HCT116 (cell line): ENCODE data around the gene KDM5C. TPM values are rescaled to one million over a fixed set of nuclear protein-coding genes. Genes with fewer than 3 reads are reported as not detected.

Source experiments
- ATAC-seq: fragments of 200-7000 bp; cut with Tn5 transposase; 2 replicates; pipeline ENCODE4 v1.9.1; 2020; ENCODE audit warnings: mild to moderate bottlenecking, moderate library complexity
- BruUV-seq: library from RNA; stranded (reverse); fragments of 400-500 nt; replicated peaks from 2 replicates; lab custom pipeline; 2021; lab: Mats Ljungman, UMichigan
- CTCF ChIA-PET: fragments of 300-600 bp; sonication (Branson Sonifier 250); formaldehyde crosslinking; loops from one replicate; lab custom pipeline; 2021; ENCODE audit warnings: antibody characterized with exemption; lab: Charles Lee
- POLR2A ChIA-PET: fragments of 300-600, 350-600 bp; sonication (Branson Sonifier 250); formaldehyde crosslinking; loops from one replicate; lab custom pipeline; 2021; ENCODE audit warnings: antibody characterized with exemption; lab: Charles Lee
- RAD21 ChIA-PET, 2 experiments: fragments of 300-600 bp; sonication (Branson Sonifier 250); formaldehyde crosslinking; loops; one replicate each; lab custom pipeline; 2023; ENCODE audit warnings: low total read pairs in 2 of 2; ENCODE audit not compliant: uncharacterized antibody in 2 of 2, unreplicated experiment in 2 of 2, low non-redundant PET in 1 of 2; lab: Charles Lee
- DNase-seq: peaks from one replicate; pipeline ENCODE4 v3.0.0-alpha.2; 2010; ENCODE audit warnings: low read depth, low spot score
- H2AFZ ChIP-seq: fragments of 200-600 bp; shearing (Covaris generic), sonication (generic); 2 replicates; pipeline ENCODE4 v1.6.1; 2017; ENCODE audit warnings: low read depth, mixed run types, mixed read lengths, antibody characterized with exemption, low read length; ENCODE audit not compliant: poor library complexity, severe bottlenecking
- H3K27ac ChIP-seq: 2 replicates; pipeline ENCODE4 v1.5.1; 2012; ENCODE audit warnings: low read depth, low read length
- H3K27me3 ChIP-seq: fragments of 200-600 bp; sonication (generic); 2 replicates; pipeline ENCODE4 v1.6.1; 2016; ENCODE audit warnings: mixed run types, low read length, mixed read lengths; ENCODE audit not compliant: insufficient read depth
- H3K36me3 ChIP-seq, 2 experiments: fragments of 200-500 bp in 1 of 2; fragments of 200-600 bp in 1 of 2; sonication (Bioruptor generic) in 1 of 2; sonication (generic) in 1 of 2; 2 replicates each; pipeline versions ENCODE4 v1.5.1 to v1.6.1; 2014 to 2016; ENCODE audit warnings: low read length in 2 of 2, inconsistent platforms in 1 of 2, mixed read lengths in 1 of 2, mixed run types in 1 of 2; ENCODE audit not compliant: insufficient read depth in 2 of 2, control insufficient read depth in 1 of 2
- H3K4me1 ChIP-seq, 2 experiments: fragments of 200-600 bp in 1 of 2; sonication (generic) in 1 of 2; 2 replicates each; pipeline versions ENCODE4 v1.5.1 to v1.6.1; 2012 to 2017; ENCODE audit warnings: low read length in 2 of 2, inconsistent platforms in 1 of 2, mild to moderate bottlenecking in 1 of 2, mixed read lengths in 1 of 2, mixed run types in 1 of 2, moderate library complexity in 1 of 2; ENCODE audit not compliant: insufficient read depth in 2 of 2, control insufficient read depth in 1 of 2
- H3K4me2 ChIP-seq: fragments of 200-600 bp; sonication (generic); 2 replicates; pipeline ENCODE4 v1.6.1; 2017; ENCODE audit warnings: mixed run types, low read length, mixed read lengths
- H3K4me3 ChIP-seq, 2 experiments: fragments of 200-600 bp in 1 of 2; sonication (generic) in 1 of 2; replicated peaks in 1 of 2; 2 replicates each; pipeline ENCODE4 v1.5.1; 2011 to 2016; ENCODE audit warnings: low read length in 2 of 2, control low read depth in 1 of 2, low read depth in 1 of 2, mild to moderate bottlenecking in 1 of 2, mixed read lengths in 1 of 2, mixed run types in 1 of 2
- H3K79me2 ChIP-seq: fragments of 200-600 bp; sonication (generic); 2 replicates; pipeline ENCODE4 v1.6.1; 2017; ENCODE audit warnings: mild to moderate bottlenecking, mixed run types, low read length, moderate library complexity, mixed read lengths; ENCODE audit not compliant: insufficient read depth
- H3K9ac ChIP-seq: fragments of 200-600 bp; sonication (generic); 2 replicates; pipeline ENCODE4 v1.6.1; 2016; ENCODE audit warnings: low read length, mixed read lengths
- H3K9me2 ChIP-seq: fragments of 200-600 bp; sonication (generic), shearing (Covaris generic); 2 replicates; pipeline ENCODE4 v1.6.1; 2017; ENCODE audit warnings: mixed run types, mild to moderate bottlenecking, moderate library complexity; ENCODE audit not compliant: insufficient read depth
- H3K9me3 ChIP-seq, 2 experiments: fragments of 200-500 bp in 1 of 2; fragments of 200-600 bp in 1 of 2; sonication (Bioruptor generic) in 1 of 2; sonication (generic) in 1 of 2; 2 replicates each; pipeline ENCODE4 v1.6.1; 2014 to 2017; ENCODE audit warnings: low read length in 2 of 2, mixed read lengths in 2 of 2, inconsistent platforms in 1 of 2, low read depth in 1 of 2, mild to moderate bottlenecking in 1 of 2, mixed run types in 1 of 2, moderate library complexity in 1 of 2; ENCODE audit not compliant: control insufficient read depth in 1 of 2, insufficient read depth in 1 of 2
- H4K20me1 ChIP-seq: fragments of 200-600 bp; sonication (generic), shearing (Covaris generic); 2 replicates; pipeline ENCODE4 v1.6.1; 2017; ENCODE audit warnings: mixed run types, mild to moderate bottlenecking, moderate library complexity; ENCODE audit not compliant: insufficient read depth
- EGR1 ChIP-seq: IDR thresholded peaks from 2 replicates; pipeline ENCODE4 v1.6.1; 2012; ENCODE audit warnings: low read depth
- ELF1 ChIP-seq: IDR thresholded peaks from 2 replicates; pipeline ENCODE4 v1.6.1; 2012; ENCODE audit warnings: low read depth, borderline replicate concordance
- EZH2 ChIP-seq: fragments of 200-600 bp; sonication (generic); IDR thresholded peaks from 2 replicates; pipeline ENCODE4 v1.6.1; 2017; ENCODE audit warnings: antibody characterized with exemption, mixed run types
- EZH2phosphoT487 ChIP-seq: fragments of 200-600 bp; IDR thresholded peaks from 2 replicates; pipeline ENCODE4 v1.6.1; 2018; ENCODE audit warnings: antibody characterized with exemption, borderline replicate concordance
- FOSL1 ChIP-seq: IDR thresholded peaks from 2 replicates; pipeline ENCODE4 v1.6.1; 2012; ENCODE audit warnings: low read depth
- JUND ChIP-seq: IDR thresholded peaks from 2 replicates; pipeline ENCODE4 v1.6.1; 2012
- POLR2A ChIP-seq: IDR thresholded peaks from 2 replicates; pipeline ENCODE4 v1.7.0; 2011; ENCODE audit warnings: borderline replicate concordance; ENCODE audit not compliant: insufficient read depth, insufficient read length; ENCODE audit errors: extremely low read depth
- RAD21 ChIP-seq: IDR thresholded peaks from 2 replicates; pipeline ENCODE4 v1.6.1; 2012; ENCODE audit warnings: low read depth, mild to moderate bottlenecking
- SIN3A ChIP-seq: IDR thresholded peaks from 2 replicates; pipeline ENCODE4 v1.6.1; 2012; ENCODE audit warnings: low read depth
- SRF ChIP-seq: IDR thresholded peaks from 2 replicates; pipeline ENCODE4 v1.6.1; 2012; ENCODE audit warnings: low read depth
- TCF7L2 ChIP-seq: IDR thresholded peaks from 2 replicates; pipeline ENCODE4 v1.7.0; 2011; ENCODE audit warnings: borderline replicate concordance, inconsistent platforms; ENCODE audit not compliant: insufficient read depth, insufficient read length; ENCODE audit errors: extremely low read depth
- YY1 ChIP-seq: IDR thresholded peaks from 2 replicates; pipeline ENCODE4 v1.6.1; 2011; ENCODE audit warnings: low read length, low read depth, moderate library complexity, mild to moderate bottlenecking; ENCODE audit not compliant: insufficient replicate concordance; ENCODE audit errors: extremely low read depth
- ZFX ChIP-seq: fragments of 450-650 bp; IDR thresholded peaks from 2 replicates; pipeline ENCODE4 v1.6.1; 2017
- intact Hi-C: fragments of 100-400 bp; cut with micrococcal nuclease; formaldehyde crosslinking; loops from 2 replicates; pipeline ENCODE4 v1.10.0; 2022
- total RNA-seq: library from RNA; stranded (reverse); gene quantifications from one replicate; pipeline ENCODE4 v1.2.1, GENCODE V29; 2021; ENCODE audit not compliant: unreplicated experiment
- TF ChIP-seq, protein P1 (sequence below): IDR thresholded peaks from 2 replicates; pipeline ENCODE4 v1.6.1; 2012
- TF ChIP-seq, protein P2 (sequence below): IDR thresholded peaks from 2 replicates; pipeline ENCODE4 v1.6.1; 2012; ENCODE audit warnings: low read depth
- TF ChIP-seq, protein P3 (sequence below): IDR thresholded peaks from 2 replicates; pipeline ENCODE4 v1.6.1; 2011; ENCODE audit warnings: mild to moderate bottlenecking, low read length, moderate library complexity; ENCODE audit not compliant: insufficient replicate concordance; ENCODE audit errors: extremely low read depth

The KDM5C gene
- total RNA-seq, 1 experiment from 2014 or later: 72.9 TPM

DNA sequence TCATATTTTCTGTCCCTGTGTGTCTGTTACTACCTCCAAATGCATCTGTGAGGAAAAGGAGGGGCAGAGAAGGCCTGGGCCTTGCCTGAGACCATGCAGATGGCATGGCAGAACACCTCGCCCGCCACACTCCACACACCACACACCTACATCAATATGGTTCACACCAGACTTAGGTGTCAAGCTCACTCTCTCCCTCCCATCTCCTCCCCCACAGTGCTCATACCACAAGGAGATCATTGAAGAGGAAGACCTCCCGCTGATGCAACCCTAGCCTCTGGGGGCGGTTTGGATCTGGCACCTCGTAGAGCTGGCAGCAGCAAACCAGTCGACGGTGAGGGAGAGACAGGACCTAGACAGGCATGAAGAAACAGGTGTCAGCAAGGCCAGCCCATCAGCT, 16.6 kb upstream of the KDM5C start:
- no peak overlapping the region for H3K4me2 ChIP-seq
- no peak overlapping the region for H3K4me3 ChIP-seq
- CTCF ChIA-PET: no interaction called here
- no peak overlapping the region for H3K27ac ChIP-seq
- no peaks in the 10 kb centered on the region for H3K79me2 ChIP-seq
- no peaks in the 10 kb centered on the region for H3K9me3 ChIP-seq
- no peaks in the 10 kb centered on the region for H4K20me1 ChIP-seq
- H3K9ac ChIP-seq: no peak overlapping the region
- H3K36me3 ChIP-seq: no peaks in the 10 kb centered on the region
- RAD21 ChIA-PET: no interaction called here
- intact Hi-C loops: no loop called here
- H3K4me1 ChIP-seq: no peaks in the 10 kb centered on the region
- H2AFZ ChIP-seq: no peak overlapping the region
- BruUV-seq: no TSS peak
- POLR2A ChIA-PET: no interaction called here
- ATAC-seq (no peak), DNase-seq (no peak)
- TF ChIP-seq EZH2phosphoT487 (no peak), ELF1 (no peak)
- TF ChIP-seq, protein P1, sequence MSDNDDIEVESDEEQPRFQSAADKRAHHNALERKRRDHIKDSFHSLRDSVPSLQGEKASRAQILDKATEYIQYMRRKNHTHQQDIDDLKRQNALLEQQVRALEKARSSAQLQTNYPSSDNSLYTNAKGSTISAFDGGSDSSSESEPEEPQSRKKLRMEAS: no peak
- TF ChIP-seq, protein P2, sequence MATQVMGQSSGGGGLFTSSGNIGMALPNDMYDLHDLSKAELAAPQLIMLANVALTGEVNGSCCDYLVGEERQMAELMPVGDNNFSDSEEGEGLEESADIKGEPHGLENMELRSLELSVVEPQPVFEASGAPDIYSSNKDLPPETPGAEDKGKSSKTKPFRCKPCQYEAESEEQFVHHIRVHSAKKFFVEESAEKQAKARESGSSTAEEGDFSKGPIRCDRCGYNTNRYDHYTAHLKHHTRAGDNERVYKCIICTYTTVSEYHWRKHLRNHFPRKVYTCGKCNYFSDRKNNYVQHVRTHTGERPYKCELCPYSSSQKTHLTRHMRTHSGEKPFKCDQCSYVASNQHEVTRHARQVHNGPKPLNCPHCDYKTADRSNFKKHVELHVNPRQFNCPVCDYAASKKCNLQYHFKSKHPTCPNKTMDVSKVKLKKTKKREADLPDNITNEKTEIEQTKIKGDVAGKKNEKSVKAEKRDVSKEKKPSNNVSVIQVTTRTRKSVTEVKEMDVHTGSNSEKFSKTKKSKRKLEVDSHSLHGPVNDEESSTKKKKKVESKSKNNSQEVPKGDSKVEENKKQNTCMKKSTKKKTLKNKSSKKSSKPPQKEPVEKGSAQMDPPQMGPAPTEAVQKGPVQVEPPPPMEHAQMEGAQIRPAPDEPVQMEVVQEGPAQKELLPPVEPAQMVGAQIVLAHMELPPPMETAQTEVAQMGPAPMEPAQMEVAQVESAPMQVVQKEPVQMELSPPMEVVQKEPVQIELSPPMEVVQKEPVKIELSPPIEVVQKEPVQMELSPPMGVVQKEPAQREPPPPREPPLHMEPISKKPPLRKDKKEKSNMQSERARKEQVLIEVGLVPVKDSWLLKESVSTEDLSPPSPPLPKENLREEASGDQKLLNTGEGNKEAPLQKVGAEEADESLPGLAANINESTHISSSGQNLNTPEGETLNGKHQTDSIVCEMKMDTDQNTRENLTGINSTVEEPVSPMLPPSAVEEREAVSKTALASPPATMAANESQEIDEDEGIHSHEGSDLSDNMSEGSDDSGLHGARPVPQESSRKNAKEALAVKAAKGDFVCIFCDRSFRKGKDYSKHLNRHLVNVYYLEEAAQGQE: no peak
- H3K27me3 ChIP-seq: no peaks in the 10 kb centered on the region
- no peaks in the 10 kb centered on the region for H3K9me2 ChIP-seq

DNA sequence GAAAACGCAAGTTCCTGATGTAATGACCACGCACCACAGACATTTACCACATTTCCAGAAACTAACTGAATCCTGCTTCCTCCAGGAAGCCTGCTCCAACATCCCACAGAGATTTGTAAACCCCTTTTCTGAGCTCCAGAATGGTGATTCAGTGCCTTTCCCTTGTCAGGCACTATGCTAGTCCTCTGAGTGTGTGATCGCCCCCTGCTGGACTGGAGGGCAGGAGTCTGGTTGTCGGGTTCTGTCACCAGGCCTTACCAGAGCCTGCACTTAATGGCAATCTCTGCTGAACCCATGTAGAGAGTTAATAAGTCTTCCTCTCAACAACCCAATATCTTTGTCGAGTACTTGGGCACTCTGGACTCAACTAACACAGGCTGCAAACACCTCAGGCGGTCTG, 14.5 kb upstream of the KDM5C start:
- no TSS peak for BruUV-seq
- Histone ChIP-seq H3K4me3 (no peak overlapping the region), H3K9me2 (no peaks in the 10 kb centered on the region), H4K20me1 (no peaks in the 10 kb centered on the region), H3K27me3 (no peaks in the 10 kb centered on the region), H3K36me3 (no peaks in the 10 kb centered on the region), H3K27ac (no peak overlapping the region), H3K9me3 (no peaks in the 10 kb centered on the region), H3K79me2 (no peaks in the 10 kb centered on the region), H3K9ac (no peak overlapping the region), H3K4me1 (no peaks in the 10 kb centered on the region), H3K4me2 (no peak overlapping the region), H2AFZ (no peak overlapping the region)
- no peak for DNase-seq
- ChIA-PET RAD21 (no interaction called here), POLR2A (interaction anchor here (1.3 kb wide), 1 partner anchor 14 kb away, joined by 3 read pairs; no protein-coding TSS in a partner anchor), CTCF (interaction anchor here (0.6 kb wide), 2 partner anchors 13 to 14 kb away, joined by 3 read pairs; partner anchors contain the start of gene KDM5C)
- intact Hi-C loops: no loop called here
- ATAC-seq: peak; percentile 91
- TF ChIP-seq RAD21: no peak
- no peak for TF ChIP-seq ELF1
- TF ChIP-seq POLR2A: peak; percentile 16
- TF ChIP-seq YY1: no peak
- TF ChIP-seq, protein P1: no peak
- no peak for TF ChIP-seq SRF
- no peak for TF ChIP-seq ZFX
- TF ChIP-seq TCF7L2: no peak
- TF ChIP-seq, protein P3, sequence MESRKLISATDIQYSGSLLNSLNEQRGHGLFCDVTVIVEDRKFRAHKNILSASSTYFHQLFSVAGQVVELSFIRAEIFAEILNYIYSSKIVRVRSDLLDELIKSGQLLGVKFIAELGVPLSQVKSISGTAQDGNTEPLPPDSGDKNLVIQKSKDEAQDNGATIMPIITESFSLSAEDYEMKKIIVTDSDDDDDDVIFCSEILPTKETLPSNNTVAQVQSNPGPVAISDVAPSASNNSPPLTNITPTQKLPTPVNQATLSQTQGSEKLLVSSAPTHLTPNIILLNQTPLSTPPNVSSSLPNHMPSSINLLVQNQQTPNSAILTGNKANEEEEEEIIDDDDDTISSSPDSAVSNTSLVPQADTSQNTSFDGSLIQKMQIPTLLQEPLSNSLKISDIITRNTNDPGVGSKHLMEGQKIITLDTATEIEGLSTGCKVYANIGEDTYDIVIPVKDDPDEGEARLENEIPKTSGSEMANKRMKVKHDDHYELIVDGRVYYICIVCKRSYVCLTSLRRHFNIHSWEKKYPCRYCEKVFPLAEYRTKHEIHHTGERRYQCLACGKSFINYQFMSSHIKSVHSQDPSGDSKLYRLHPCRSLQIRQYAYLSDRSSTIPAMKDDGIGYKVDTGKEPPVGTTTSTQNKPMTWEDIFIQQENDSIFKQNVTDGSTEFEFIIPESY: no peak
- no peak for TF ChIP-seq JUND
- no peak for TF ChIP-seq EGR1
- no peak for TF ChIP-seq EZH2
- no peak for TF ChIP-seq FOSL1
- TF ChIP-seq SIN3A: no peak
